ENCODE measurements around the gene CASP10.

The CASP10 gene

DNA sequence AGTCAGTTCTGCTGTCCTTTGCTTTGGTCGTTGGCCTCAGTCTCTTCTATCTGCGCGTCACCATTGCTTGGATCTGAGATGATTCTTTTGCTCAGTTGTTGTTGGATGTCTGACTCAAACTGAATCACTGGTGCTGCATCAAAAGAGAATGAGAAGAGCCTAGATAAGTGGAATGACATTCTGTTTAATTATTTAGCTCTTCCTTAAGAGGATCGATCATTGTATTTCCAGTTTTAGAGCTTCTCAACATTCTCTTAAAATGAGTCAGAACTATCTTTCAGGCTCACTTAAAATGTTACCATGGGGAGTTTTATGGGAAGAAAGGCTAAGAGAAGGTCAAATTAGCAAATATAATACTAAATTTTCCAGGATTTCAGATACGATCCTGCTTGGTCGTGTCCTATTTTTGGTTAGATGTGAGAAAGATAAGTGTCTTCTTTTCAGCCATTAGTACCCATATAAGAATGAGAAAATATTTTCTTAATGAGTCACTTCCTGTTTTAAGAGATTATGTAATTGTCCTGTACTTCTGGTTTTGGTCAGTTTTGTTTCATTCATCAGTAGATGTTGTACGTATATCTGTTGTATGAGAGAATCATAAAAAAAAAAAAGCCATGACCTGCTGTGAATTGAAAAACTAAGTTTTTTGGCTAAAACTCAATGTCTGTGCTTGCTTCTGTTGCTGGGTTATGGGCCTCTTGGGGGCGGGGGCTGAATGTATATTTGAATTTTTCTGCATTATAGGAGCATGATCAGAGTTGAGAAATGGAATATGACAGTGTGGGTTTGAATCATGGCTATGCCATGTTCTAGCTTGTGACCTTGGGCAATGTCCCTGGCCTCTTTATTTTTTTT lies 31.6 kb upstream of the CASP10 start:
- H3K4me3 ChIP-seq (replicated peaks in 1 of 2; ENCODE audit: low read depth in 2 of 2, low read length in 2 of 2), result no peak overlapping the region
- TF ChIP-seq, protein P1, sequence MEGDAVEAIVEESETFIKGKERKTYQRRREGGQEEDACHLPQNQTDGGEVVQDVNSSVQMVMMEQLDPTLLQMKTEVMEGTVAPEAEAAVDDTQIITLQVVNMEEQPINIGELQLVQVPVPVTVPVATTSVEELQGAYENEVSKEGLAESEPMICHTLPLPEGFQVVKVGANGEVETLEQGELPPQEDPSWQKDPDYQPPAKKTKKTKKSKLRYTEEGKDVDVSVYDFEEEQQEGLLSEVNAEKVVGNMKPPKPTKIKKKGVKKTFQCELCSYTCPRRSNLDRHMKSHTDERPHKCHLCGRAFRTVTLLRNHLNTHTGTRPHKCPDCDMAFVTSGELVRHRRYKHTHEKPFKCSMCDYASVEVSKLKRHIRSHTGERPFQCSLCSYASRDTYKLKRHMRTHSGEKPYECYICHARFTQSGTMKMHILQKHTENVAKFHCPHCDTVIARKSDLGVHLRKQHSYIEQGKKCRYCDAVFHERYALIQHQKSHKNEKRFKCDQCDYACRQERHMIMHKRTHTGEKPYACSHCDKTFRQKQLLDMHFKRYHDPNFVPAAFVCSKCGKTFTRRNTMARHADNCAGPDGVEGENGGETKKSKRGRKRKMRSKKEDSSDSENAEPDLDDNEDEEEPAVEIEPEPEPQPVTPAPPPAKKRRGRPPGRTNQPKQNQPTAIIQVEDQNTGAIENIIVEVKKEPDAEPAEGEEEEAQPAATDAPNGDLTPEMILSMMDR (IDR thresholded peaks at IDR 0.05; ENCODE audit: low read depth, low read length), result no peak
- DNase-seq (ENCODE audit: low read depth in 2 of 2), result peak; percentile 83 to 94

DNA sequence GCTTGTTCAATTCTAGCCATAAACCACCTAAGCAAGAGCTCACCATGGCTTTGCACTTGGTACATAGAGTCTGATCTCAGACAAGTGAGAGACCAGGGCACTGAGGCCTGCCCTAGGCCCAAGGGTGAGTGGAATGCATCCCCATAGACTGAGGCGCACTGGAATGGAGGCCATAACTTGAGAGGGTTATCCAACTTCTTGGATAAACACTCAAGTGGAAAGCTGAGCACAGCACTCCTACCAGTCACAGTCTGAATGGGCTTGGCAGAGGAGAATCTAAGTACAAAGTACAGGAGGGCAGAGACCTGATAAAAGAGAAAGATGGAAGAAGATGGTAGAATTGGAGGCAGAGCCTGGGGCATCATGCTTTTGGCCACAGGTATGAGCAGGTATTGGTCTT lies 30.4 kb upstream of the CASP10 start:
- H3K4me3 ChIP-seq (replicated peaks in 1 of 2; ENCODE audit: low read depth in 2 of 2, low read length in 2 of 2), result no peak overlapping the region
- TF ChIP-seq, protein P1 (IDR thresholded peaks at IDR 0.05; ENCODE audit: low read depth, low read length), result no peak
- DNase-seq (ENCODE audit: low read depth in 2 of 2), result no peak

GRCh38 chr2:201152999-201153815 lies 29.7 kb upstream of the CASP10 start:
- TF ChIP-seq, protein P1 (IDR thresholded peaks at IDR 0.05; ENCODE audit: low read depth, low read length), result no peak
- no peak for DNase-seq (ENCODE audit: low read depth in 2 of 2)
- no peak overlapping the region for H3K4me3 ChIP-seq (replicated peaks in 1 of 2; ENCODE audit: low read depth in 2 of 2, low read length in 2 of 2)

DNA sequence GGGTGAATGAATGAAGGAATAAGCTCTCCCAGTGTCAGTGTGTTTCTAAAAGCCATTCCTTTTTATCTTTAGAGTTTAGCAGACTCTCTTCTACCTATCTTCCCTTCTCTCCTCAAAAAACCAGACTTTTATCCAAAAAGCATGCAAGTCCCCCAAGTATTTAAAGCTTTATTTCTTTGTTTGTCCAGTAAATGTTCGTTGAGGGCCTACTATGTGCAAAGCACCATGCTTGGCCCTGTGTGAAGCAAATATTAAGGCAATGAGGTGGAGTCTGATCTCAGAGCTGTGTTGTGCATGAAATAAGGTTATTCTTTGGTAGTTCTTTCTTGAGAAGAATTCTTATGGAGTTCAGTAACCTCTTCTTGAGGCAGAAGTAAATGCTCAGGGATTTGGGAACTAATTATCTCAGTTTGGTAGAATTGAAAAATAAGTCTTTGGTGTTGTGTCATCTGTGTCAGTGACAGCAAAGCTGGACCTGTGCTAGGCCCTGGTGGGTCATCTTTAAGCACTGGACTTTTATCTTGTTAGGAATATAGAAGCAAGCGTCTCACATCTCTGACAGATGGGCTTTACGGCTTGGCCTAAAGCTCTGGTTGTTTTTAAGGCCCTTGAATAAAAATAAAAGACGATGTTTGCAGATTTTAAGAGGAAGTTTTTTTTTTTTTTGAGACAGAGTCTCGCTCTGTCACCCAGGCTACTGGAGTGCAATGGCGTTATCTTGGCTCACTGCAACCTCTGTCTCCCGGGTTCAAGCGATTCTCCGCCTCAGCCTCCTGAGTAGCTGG lies 28.1 kb upstream of the CASP10 start:
- TF ChIP-seq, protein P1 (IDR thresholded peaks at IDR 0.05; ENCODE audit: low read depth, low read length), result no peak
- DNase-seq (ENCODE audit: low read depth in 2 of 2), result no peak
- H3K4me3 ChIP-seq (replicated peaks in 1 of 2; ENCODE audit: low read depth in 2 of 2, low read length in 2 of 2), result no peak overlapping the region

- no peak overlapping the region for H3K4me3 ChIP-seq (replicated peaks in 1 of 2; ENCODE audit: low read depth in 2 of 2, low read length in 2 of 2)
- TF ChIP-seq, protein P1 (IDR thresholded peaks at IDR 0.05; ENCODE audit: low read depth, low read length), result no peak
Measured at GRCh38 chr2:201156036-201156435, 26.9 kb upstream of the CASP10 start.

GRCh38 chr2:201156640-201157039 lies 26.3 kb upstream of the CASP10 start:
- no peak for DNase-seq (ENCODE audit: low read depth in 2 of 2)
- no peak overlapping the region for H3K4me3 ChIP-seq (replicated peaks in 1 of 2; ENCODE audit: low read depth in 2 of 2, low read length in 2 of 2)
- TF ChIP-seq, protein P1 (IDR thresholded peaks at IDR 0.05; ENCODE audit: low read depth, low read length), result no peak

More at GRCh38 chr2:201156036-201156435, 26.9 kb upstream of the CASP10 start:
- DNase-seq (ENCODE audit: low read depth in 2 of 2), result no peak

All from cardiac fibroblast (primary cell).